ENCODE results near the gene TPRX2. TPM values are rescaled to one million over a fixed set of nuclear protein-coding genes. Genes with fewer than 3 reads are reported as not detected.
A peak's percentile ranks its signal among the peaks of the same experiment; 100 is the strongest.

TPRX2 gene
- total and polyA plus RNA-seq, 2 of the 13 experiments (the other 11 are each of a cell fraction or from before 2014, with no cell fraction given), result not detected

DNA sequence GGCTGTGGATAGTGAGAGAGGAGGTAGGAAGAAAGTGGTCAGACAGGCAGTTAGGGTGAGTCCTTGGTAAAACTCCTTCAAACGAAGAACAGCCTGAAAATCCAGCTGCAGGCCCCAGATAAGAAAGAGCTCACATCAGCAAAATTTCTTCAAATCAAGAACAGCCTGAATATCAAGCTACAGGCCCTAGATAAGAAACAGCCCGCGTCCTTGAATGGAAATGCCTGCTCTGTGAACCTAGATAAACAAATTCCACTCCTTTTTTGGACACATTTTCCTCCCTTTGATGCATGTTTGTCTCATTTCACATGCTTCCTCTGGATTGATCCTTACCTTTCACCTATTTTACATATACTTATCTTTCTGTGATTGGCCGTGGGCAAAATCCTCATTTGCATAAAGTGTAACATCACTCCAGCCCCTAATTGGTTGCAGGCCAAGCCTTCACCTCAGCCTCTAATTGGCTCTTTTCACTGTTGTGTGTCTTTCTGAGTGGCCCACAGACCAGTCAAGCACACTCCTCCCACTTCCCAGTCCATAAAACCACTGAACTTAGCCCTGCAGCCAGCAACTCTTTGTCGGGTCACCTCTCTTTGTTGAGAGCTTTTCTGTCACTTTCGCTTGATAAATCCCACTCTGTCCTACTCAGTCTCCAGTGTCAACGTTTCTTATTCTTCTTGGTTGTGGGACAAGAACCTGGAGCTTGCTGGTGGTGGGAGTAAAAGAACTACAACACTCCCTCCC lies 33.1 kb downstream of the TPRX2 start (continued):
- TF ChIP-seq, protein P1, sequence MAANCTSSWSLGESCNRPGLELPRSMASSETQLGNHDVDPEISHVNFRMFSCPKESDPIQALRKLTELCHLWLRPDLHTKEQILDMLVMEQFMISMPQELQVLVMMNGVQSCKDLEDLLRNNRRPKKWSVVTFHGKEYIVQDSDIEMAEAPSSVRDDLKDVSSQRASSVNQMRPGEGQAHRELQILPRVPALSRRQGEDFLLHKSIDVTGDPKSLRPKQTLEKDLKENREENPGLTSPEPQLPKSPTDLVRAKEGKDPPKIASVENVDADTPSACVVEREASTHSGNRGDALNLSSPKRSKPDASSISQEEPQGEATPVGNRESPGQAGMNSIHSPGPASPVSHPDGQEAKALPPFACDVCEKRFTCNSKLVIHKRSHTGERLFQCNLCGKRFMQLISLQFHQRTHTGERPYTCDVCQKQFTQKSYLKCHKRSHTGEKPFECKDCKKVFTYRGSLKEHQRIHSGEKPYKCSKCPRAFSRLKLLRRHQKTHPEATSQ (CRISPR knock-in tag; IDR thresholded peaks at IDR 0.05; ENCODE audit: borderline replicate concordance), result peak; percentile 71; the same call in 1 of the 2 replicates
- TF ChIP-seq NR2F1 (CRISPR knock-in tag; IDR thresholded peaks at IDR 0.05), result no peak
- TF ChIP-seq ZNF33B (CRISPR knock-in tag; IDR thresholded peaks at IDR 0.05), result no peak
- TF ChIP-seq ISX (CRISPR knock-in tag; conservative IDR thresholded peaks at IDR 0.05), result no peak
- no peak for TF ChIP-seq PAWR (CRISPR knock-in tag; IDR thresholded peaks at IDR 0.05; ENCODE audit: borderline replicate concordance)
- no peak for TF ChIP-seq TBL1XR1 (IDR thresholded peaks at IDR 0.05; ENCODE audit: borderline replicate concordance, low read length, partially characterized antibody)
- TF ChIP-seq, protein P2, sequence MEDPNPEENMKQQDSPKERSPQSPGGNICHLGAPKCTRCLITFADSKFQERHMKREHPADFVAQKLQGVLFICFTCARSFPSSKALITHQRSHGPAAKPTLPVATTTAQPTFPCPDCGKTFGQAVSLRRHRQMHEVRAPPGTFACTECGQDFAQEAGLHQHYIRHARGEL (CRISPR knock-in tag; IDR thresholded peaks at IDR 0.05), result no peak
- TF ChIP-seq ERF (CRISPR knock-in tag; IDR thresholded peaks at IDR 0.05), result peak; percentile 70; the same call in 1 of the 2 replicates
- TF ChIP-seq ZNF431 (CRISPR knock-in tag; IDR thresholded peaks at IDR 0.05; ENCODE audit: borderline replicate concordance, low read depth), result peak; percentile 56; the same call in 1 of the 2 replicates
- peak; percentile 61; the same call in 1 of the 2 replicates for TF ChIP-seq ATF1 (CRISPR knock-in tag; IDR thresholded peaks at IDR 0.05)
- TF ChIP-seq ZNF773 (CRISPR knock-in tag; IDR thresholded peaks at IDR 0.05; ENCODE audit: borderline replicate concordance), result no peak
- TF ChIP-seq, protein P3, sequence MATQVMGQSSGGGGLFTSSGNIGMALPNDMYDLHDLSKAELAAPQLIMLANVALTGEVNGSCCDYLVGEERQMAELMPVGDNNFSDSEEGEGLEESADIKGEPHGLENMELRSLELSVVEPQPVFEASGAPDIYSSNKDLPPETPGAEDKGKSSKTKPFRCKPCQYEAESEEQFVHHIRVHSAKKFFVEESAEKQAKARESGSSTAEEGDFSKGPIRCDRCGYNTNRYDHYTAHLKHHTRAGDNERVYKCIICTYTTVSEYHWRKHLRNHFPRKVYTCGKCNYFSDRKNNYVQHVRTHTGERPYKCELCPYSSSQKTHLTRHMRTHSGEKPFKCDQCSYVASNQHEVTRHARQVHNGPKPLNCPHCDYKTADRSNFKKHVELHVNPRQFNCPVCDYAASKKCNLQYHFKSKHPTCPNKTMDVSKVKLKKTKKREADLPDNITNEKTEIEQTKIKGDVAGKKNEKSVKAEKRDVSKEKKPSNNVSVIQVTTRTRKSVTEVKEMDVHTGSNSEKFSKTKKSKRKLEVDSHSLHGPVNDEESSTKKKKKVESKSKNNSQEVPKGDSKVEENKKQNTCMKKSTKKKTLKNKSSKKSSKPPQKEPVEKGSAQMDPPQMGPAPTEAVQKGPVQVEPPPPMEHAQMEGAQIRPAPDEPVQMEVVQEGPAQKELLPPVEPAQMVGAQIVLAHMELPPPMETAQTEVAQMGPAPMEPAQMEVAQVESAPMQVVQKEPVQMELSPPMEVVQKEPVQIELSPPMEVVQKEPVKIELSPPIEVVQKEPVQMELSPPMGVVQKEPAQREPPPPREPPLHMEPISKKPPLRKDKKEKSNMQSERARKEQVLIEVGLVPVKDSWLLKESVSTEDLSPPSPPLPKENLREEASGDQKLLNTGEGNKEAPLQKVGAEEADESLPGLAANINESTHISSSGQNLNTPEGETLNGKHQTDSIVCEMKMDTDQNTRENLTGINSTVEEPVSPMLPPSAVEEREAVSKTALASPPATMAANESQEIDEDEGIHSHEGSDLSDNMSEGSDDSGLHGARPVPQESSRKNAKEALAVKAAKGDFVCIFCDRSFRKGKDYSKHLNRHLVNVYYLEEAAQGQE (IDR thresholded peaks at IDR 0.05; ENCODE audit: borderline replicate concordance in 1 of 2, low read depth in 1 of 2, low read length in 2 of 2), result peak in 1 of 2 experiments; percentile 58; a peak in 1 of 4 replicates
- TF ChIP-seq GZF1 (CRISPR knock-in tag; IDR thresholded peaks at IDR 0.05), result no peak
- no peak for TF ChIP-seq ELF1 (CRISPR knock-in tag; IDR thresholded peaks at IDR 0.05)
- peak; percentile 97 to 99 for TF ChIP-seq POLR2A (IDR thresholded peaks at IDR 0.05; ENCODE audit: insufficient read depth in 1 of 2, low read depth in 2 of 2, low read length in 2 of 2)
- TF ChIP-seq, protein P4, sequence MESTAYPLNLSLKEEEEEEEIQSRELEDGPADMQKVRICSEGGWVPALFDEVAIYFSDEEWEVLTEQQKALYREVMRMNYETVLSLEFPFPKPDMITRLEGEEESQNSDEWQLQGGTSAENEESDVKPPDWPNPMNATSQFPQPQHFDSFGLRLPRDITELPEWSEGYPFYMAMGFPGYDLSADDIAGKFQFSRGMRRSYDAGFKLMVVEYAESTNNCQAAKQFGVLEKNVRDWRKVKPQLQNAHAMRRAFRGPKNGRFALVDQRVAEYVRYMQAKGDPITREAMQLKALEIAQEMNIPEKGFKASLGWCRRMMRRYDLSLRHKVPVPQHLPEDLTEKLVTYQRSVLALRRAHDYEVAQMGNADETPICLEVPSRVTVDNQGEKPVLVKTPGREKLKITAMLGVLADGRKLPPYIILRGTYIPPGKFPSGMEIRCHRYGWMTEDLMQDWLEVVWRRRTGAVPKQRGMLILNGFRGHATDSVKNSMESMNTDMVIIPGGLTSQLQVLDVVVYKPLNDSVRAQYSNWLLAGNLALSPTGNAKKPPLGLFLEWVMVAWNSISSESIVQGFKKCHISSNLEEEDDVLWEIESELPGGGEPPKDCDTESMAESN (CRISPR knock-in tag; conservative IDR thresholded peaks at IDR 0.05), result 0 out of 2 replicates have a peak, but pooled peaks have one; percentile 40
- no peak; the same call in 1 of the 2 replicates for TF ChIP-seq ZC3H13 (CRISPR knock-in tag; IDR thresholded peaks at IDR 0.05)
